Measurements from ENCODE around the gene TTBK1.

The TTBK1 gene

DNA sequence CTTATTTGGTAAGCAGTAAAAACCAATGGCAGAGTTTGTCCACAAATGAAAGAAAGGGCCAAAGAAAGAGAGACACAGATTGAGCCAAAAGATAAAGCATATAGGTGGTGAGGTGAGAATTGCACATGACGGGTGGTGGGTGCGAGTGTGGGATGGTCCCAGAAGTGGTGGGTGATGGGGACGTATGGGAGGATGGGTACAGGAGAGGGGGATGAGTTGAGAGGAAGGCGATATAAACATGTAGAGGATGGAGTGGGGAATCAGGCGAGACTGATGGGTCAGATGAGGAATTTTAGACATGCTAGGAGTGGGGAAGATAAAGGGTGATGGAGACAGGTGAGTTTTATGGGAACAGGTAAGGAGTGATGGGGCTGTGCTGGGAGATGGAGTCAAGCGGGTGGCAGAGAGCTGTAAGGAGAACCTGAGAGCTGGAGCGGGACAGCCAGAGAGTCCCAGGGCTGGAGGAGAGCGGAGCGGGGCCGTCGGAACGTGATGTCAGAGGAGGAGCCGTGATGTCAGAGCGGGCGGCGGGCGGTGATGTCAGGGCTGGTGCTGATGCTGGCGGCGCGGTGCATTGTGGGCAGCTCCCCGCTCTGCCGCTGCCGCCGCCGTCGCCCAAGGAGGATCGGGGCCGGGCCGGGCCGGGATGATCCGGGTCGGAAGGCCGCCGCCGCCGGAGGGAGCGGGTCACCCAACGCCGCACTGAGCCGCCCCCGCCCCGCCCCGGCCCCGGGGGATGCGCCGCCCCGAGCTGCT, at the start of gene TTBK1:
Gene TTBK1 (plus strand): TSS at position 574 of the 756 bp plus-strand sequence. CDS start 3,180 bp downstream, outside the sequence.
- H3K27me3 ChIP-seq (ENCODE audit: low read depth, low read length), result peaks cover 15% of the 10 kb centered on the region
- no peaks in the 10 kb centered on the region for H3K79me2 ChIP-seq (ENCODE audit: low read length)
- no peak within 1 kb of the TSS for H3K27ac ChIP-seq (ENCODE audit: low read length)
- H3K9me3 ChIP-seq (ENCODE audit: insufficient read depth, low read length), result peaks cover 3% of the 10 kb centered on the region; the same call in 1 of the 2 replicates
- no peak within 1 kb of the TSS for H3K4me2 ChIP-seq (ENCODE audit: low read length)
- no peaks in the 10 kb centered on the region for H3K36me3 ChIP-seq (replicated peaks; ENCODE audit: low read depth, low read length)
- H3K9ac ChIP-seq (ENCODE audit: low read length), result no peak within 1 kb of the TSS
- peaks cover 22% of the 10 kb centered on the region for H3K4me1 ChIP-seq (ENCODE audit: low read length)
- no peak for TF ChIP-seq EZH2phosphoT487 (IDR thresholded peaks at IDR 0.05; ENCODE audit: low read depth)
- TF ChIP-seq, protein P1, sequence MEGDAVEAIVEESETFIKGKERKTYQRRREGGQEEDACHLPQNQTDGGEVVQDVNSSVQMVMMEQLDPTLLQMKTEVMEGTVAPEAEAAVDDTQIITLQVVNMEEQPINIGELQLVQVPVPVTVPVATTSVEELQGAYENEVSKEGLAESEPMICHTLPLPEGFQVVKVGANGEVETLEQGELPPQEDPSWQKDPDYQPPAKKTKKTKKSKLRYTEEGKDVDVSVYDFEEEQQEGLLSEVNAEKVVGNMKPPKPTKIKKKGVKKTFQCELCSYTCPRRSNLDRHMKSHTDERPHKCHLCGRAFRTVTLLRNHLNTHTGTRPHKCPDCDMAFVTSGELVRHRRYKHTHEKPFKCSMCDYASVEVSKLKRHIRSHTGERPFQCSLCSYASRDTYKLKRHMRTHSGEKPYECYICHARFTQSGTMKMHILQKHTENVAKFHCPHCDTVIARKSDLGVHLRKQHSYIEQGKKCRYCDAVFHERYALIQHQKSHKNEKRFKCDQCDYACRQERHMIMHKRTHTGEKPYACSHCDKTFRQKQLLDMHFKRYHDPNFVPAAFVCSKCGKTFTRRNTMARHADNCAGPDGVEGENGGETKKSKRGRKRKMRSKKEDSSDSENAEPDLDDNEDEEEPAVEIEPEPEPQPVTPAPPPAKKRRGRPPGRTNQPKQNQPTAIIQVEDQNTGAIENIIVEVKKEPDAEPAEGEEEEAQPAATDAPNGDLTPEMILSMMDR (IDR thresholded peaks at IDR 0.05; ENCODE audit: low read depth, low read length), result no peak
- no peak within 1 kb of the TSS for H3K4me3 ChIP-seq (ENCODE audit: low read length)
- H4K20me1 ChIP-seq (ENCODE audit: insufficient read depth, low read length), result no peaks in the 10 kb centered on the region
- no peak within 1 kb of the TSS for H2AFZ ChIP-seq (ENCODE audit: low read depth, low read length)

DNA sequence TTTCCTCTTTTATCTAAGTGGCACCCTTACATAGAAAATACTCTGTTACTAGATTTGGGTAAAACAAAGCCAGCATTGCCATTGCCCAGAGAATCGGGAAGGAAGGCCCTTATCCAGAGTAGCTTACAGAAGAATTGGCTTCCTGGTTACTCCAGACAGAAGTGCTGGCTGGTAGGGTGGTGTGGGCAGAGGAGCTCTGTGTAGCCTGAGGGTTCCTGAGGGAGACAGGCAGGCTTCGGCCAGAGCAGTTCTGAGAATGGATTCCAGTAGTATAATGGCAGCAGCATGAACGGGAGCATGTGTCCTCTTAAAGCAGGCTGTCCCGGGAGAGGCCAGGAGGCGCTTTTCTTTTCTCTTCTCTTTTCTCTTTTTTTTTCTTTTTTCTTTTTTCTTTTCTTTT, 49.4 kb upstream of the TTBK1 start:
- Histone ChIP-seq H2AFZ (ENCODE audit: low read depth, low read length) (no peak overlapping the region), H3K4me3 (ENCODE audit: low read length) (no peak overlapping the region), H4K20me1 (ENCODE audit: insufficient read depth, low read length) (no peaks in the 10 kb centered on the region), H3K4me2 (ENCODE audit: low read length) (no peak overlapping the region), H3K36me3 (replicated peaks; ENCODE audit: low read depth, low read length) (peaks cover 13% of the 10 kb centered on the region), H3K79me2 (ENCODE audit: low read length) (no peaks in the 10 kb centered on the region), H3K9ac (ENCODE audit: low read length) (no peak overlapping the region), H3K27me3 (ENCODE audit: low read depth, low read length) (no peaks in the 10 kb centered on the region), H3K27ac (ENCODE audit: low read length) (no peak overlapping the region), H3K9me3 (ENCODE audit: insufficient read depth, low read length) (no peaks in the 10 kb centered on the region), H3K4me1 (ENCODE audit: low read length) (no peaks in the 10 kb centered on the region)
- no peak for TF ChIP-seq EZH2phosphoT487 (IDR thresholded peaks at IDR 0.05; ENCODE audit: low read depth)
- TF ChIP-seq, protein P1 (IDR thresholded peaks at IDR 0.05; ENCODE audit: low read depth, low read length), result no peak

GRCh38 chr6:43196337-43196736, 46.9 kb upstream of the TTBK1 start:
- H3K9ac ChIP-seq (ENCODE audit: low read length), result no peak overlapping the region
- peaks cover 27% of the 10 kb centered on the region for H3K36me3 ChIP-seq (replicated peaks; ENCODE audit: low read depth, low read length)
- no peaks in the 10 kb centered on the region for H3K4me1 ChIP-seq (ENCODE audit: low read length)
- no peaks in the 10 kb centered on the region for H4K20me1 ChIP-seq (ENCODE audit: insufficient read depth, low read length)
- H3K27me3 ChIP-seq (ENCODE audit: low read depth, low read length), result no peaks in the 10 kb centered on the region
- no peaks in the 10 kb centered on the region for H3K79me2 ChIP-seq (ENCODE audit: low read length)
- no peak overlapping the region for H2AFZ ChIP-seq (ENCODE audit: low read depth, low read length)
- no peak overlapping the region for H3K4me2 ChIP-seq (ENCODE audit: low read length)
- no peak overlapping the region for H3K4me3 ChIP-seq (ENCODE audit: low read length)
- no peak overlapping the region for H3K27ac ChIP-seq (ENCODE audit: low read length)
- no peaks in the 10 kb centered on the region for H3K9me3 ChIP-seq (ENCODE audit: insufficient read depth, low read length)
- TF ChIP-seq EZH2phosphoT487 (IDR thresholded peaks at IDR 0.05; ENCODE audit: low read depth), result no peak
- TF ChIP-seq, protein P1 (IDR thresholded peaks at IDR 0.05; ENCODE audit: low read depth, low read length), result no peak

DNA sequence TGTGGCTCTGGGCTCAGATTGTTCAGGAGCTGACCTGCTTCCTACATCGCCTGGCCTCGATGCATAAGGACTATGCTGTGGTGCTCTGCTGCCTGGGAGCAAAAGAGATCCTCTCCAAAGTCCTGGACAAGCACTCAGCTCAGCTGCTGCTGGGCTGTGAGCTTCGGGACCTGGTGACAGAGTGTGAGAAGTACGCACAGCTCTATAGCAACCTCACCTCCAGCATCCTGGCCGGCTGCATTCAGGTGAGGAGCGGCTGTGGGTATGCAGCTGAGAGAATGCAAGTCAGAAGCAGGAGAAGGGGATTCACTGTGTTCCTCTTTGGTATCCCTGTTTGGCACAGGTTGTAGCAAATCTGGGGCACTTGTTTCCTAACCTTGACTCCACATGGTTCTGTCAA, 43.4 kb upstream of the TTBK1 start:
- H3K27me3 ChIP-seq (ENCODE audit: low read depth, low read length), result no peaks in the 10 kb centered on the region

More for the DNA sequence above, 43.4 kb upstream of the TTBK1 start:
- TF ChIP-seq EZH2phosphoT487 (IDR thresholded peaks at IDR 0.05; ENCODE audit: low read depth), result no peak
- TF ChIP-seq, protein P1 (IDR thresholded peaks at IDR 0.05; ENCODE audit: low read depth, low read length), result no peak
- Histone ChIP-seq H3K36me3 (replicated peaks; ENCODE audit: low read depth, low read length) (peaks cover 29% of the 10 kb centered on the region), H4K20me1 (ENCODE audit: insufficient read depth, low read length) (no peaks in the 10 kb centered on the region), H3K79me2 (ENCODE audit: low read length) (no peaks in the 10 kb centered on the region), H3K4me3 (ENCODE audit: low read length) (no peak overlapping the region), H3K27ac (ENCODE audit: low read length) (no peak overlapping the region), H3K4me1 (ENCODE audit: low read length) (no peaks in the 10 kb centered on the region), H2AFZ (ENCODE audit: low read depth, low read length) (no peak overlapping the region), H3K4me2 (ENCODE audit: low read length) (no peak overlapping the region), H3K9ac (ENCODE audit: low read length) (no peak overlapping the region), H3K9me3 (ENCODE audit: insufficient read depth, low read length) (no peaks in the 10 kb centered on the region)

Measured in OCI-LY3 (cell line).